Colonic mucosa (tissue), 4 donors: ENCODE data around the gene MAD2L1BP. TPM values are rescaled to one million over a fixed set of nuclear protein-coding genes. Genes with fewer than 3 reads are reported as not detected.

Source experiments
- DNase-seq: peaks from one replicate; pipeline ENCODE4 v3.0.0-alpha.2; 2020
- H3K27ac ChIP-seq: fragments of 200-600 bp; one replicate; pipeline ENCODE4 v1.8.0; 2021
- H3K27me3 ChIP-seq: fragments of 200-600 bp; one replicate; pipeline ENCODE4 v1.8.0; 2021
- H3K36me3 ChIP-seq: fragments of 200-600 bp; one replicate; pipeline ENCODE4 v1.8.0; 2021
- H3K4me1 ChIP-seq: fragments of 200-600 bp; one replicate; pipeline ENCODE4 v1.8.0; 2021; ENCODE audit warnings: mild to moderate bottlenecking
- H3K4me3 ChIP-seq: fragments of 200-600 bp; one replicate; pipeline ENCODE4 v1.8.0; 2021
- H3K9ac ChIP-seq, 2 donors: one replicate each; pipeline ENCODE4 v1.7.0; 2013; ENCODE audit warnings: control low read depth in 2 of 2, low read depth in 2 of 2, low read length in 2 of 2
- H3K9me3 ChIP-seq: fragments of 200-600 bp; one replicate; pipeline ENCODE4 v1.8.0; 2021
- CTCF ChIP-seq: fragments of 200-600 bp; IDR thresholded peaks from one replicate; pipeline ENCODE4 v1.8.0; 2022; ENCODE audit warnings: antibody characterized with exemption, mild to moderate bottlenecking
- intact Hi-C: fragments of 100-400 bp; cut with DNase I; formaldehyde crosslinking; loops from one replicate; pipeline ENCODE4 v1.14.1; 2022
- total RNA-seq, 2 donors: library from RNA; stranded (reverse); fragmentation: NEBNext Ultra II Directional in 1 of 2; extraction: Animal tissue kit (Norgen Biotek cat#: 25700) in 1 of 2; gene quantifications; one replicate each; pipeline ENCODE4 v1.2.1, GENCODE V29; 2021
- donor health status: healthy.
- donor health status: DM: no; HTN: no; CAD: no.
- donor health status: DM: no; HTN: no; CAD: no.

The MAD2L1BP gene
- total RNA-seq, 2 donors from 2014 or later: 47.7 to 48.8 TPM

- Histone ChIP-seq H3K27ac (no peak overlapping the region), H3K9ac (no peak overlapping the region), H3K4me1 (no peaks in the 10 kb centered on the region), H3K9me3 (no peaks in the 10 kb centered on the region), H3K4me3 (no peak overlapping the region), H3K27me3 (no peaks in the 10 kb centered on the region), H3K36me3 (peaks cover 4% of the 10 kb centered on the region)
- DNase-seq: no peak
- intact Hi-C loops: loop anchor here (10.0 kb wide), 1 partner anchor 61 kb away; no protein-coding TSS in a partner anchor
- TF ChIP-seq CTCF: no peak
These were observed 31.5 kb upstream of the MAD2L1BP start for GRCh38 chr6:43604174-43604573.

GRCh38 chr6:43606019-43606418 is 29.6 kb upstream of the MAD2L1BP start:
- no peak for TF ChIP-seq CTCF
- H3K9ac ChIP-seq: no peak overlapping the region
- no peak for DNase-seq
- H3K27ac ChIP-seq: no peak overlapping the region
- intact Hi-C loops: loop anchor here (10.0 kb wide), 1 partner anchor 59 kb away; no protein-coding TSS in a partner anchor
- H3K27me3 ChIP-seq: no peaks in the 10 kb centered on the region
- H3K9me3 ChIP-seq: no peaks in the 10 kb centered on the region
- no peaks in the 10 kb centered on the region for H3K4me1 ChIP-seq
- H3K4me3 ChIP-seq: no peak overlapping the region
- peaks cover 4% of the 10 kb centered on the region for H3K36me3 ChIP-seq

- Histone ChIP-seq H3K4me3 (no peak overlapping the region), H3K9ac (no peak overlapping the region), H3K36me3 (peaks cover 4% of the 10 kb centered on the region), H3K27ac (no peak overlapping the region), H3K9me3 (no peaks in the 10 kb centered on the region), H3K4me1 (no peaks in the 10 kb centered on the region), H3K27me3 (no peaks in the 10 kb centered on the region)
- peak; percentile 73 for DNase-seq
- TF ChIP-seq CTCF: peak; percentile 82
- intact Hi-C loops: loop anchor here (2.0 to 10.0 kb wide), 2 partner anchors 56 to 470 kb away; no protein-coding TSS in a partner anchor
These were observed 27.3 kb upstream of the MAD2L1BP start for GRCh38 chr6:43608310-43608763.

GRCh38 chr6:43608807-43609206 is 26.8 kb upstream of the MAD2L1BP start:
- H3K4me3 ChIP-seq: no peak overlapping the region
- H3K36me3 ChIP-seq: peaks cover 4% of the 10 kb centered on the region
- H3K27me3 ChIP-seq: no peaks in the 10 kb centered on the region
- TF ChIP-seq CTCF: no peak
- H3K9ac ChIP-seq: no peak overlapping the region
- intact Hi-C loops: loop anchor here (2.0 to 10.0 kb wide), 2 partner anchors 56 to 470 kb away; no protein-coding TSS in a partner anchor
- DNase-seq: no peak
- no peaks in the 10 kb centered on the region for H3K9me3 ChIP-seq
- no peak overlapping the region for H3K27ac ChIP-seq
- H3K4me1 ChIP-seq: no peaks in the 10 kb centered on the region

GRCh38 chr6:43609402-43609801 is 26.2 kb upstream of the MAD2L1BP start:
- Histone ChIP-seq H3K27ac (no peak overlapping the region), H3K9me3 (no peaks in the 10 kb centered on the region), H3K4me3 (no peak overlapping the region), H3K4me1 (no peaks in the 10 kb centered on the region), H3K9ac (no peak overlapping the region), H3K27me3 (no peaks in the 10 kb centered on the region), H3K36me3 (peaks cover 4% of the 10 kb centered on the region)
- intact Hi-C loops: loop anchor here (2.0 to 10.0 kb wide), 2 partner anchors 55 to 469 kb away; no protein-coding TSS in a partner anchor
- no peak for TF ChIP-seq CTCF
- DNase-seq: no peak
